NCI-H187 (cell line): ENCODE data around the gene PKP2.
"Not testable (repeated sequence)": the region's sequence is repeated elsewhere in the genome, so short reads cannot be mapped to it uniquely, and the experiment has no call there.

ENCODE experiments used
- DNase-seq, 2 experiments: peaks; one replicate each; lab custom pipeline; 2025; lab: John Stamatoyannopoulos, UW

Gene PKP2

DNA sequence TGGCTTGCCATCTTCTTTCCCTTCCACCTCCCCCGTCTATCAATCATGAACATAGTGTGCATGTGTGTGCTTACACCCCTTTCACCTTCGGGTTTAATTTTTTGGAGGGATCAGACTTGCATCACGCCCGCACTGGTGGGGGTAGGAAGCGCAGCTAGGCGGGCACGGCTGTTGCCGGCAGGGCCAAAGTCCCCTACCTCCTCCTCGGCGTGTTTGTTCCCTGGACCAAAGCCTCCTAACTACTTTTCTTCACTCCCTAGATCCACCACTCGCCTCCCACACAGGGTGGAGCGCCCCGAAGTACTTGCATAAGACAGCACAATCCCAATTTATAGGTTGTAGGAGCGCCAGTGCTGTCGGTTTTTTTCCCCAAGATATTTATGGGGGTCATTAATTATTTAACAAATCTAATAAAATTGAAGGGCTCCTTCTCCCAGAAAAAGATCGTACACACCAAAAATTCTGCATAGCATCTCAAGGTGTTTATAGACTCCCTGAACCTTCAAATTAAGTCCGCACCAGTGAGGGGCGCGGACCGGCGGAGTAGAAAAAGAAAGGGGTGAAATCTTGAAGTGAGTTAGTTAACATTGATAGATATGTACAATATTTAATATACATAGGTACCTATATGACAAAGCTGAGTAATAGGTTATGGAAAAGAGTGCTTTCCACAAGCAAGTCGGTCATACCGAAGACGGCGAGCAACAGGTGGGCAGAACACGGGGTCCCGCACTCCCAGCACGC is 717 bp downstream of the PKP2 start:
- DNase-seq, result no peak

DNA sequence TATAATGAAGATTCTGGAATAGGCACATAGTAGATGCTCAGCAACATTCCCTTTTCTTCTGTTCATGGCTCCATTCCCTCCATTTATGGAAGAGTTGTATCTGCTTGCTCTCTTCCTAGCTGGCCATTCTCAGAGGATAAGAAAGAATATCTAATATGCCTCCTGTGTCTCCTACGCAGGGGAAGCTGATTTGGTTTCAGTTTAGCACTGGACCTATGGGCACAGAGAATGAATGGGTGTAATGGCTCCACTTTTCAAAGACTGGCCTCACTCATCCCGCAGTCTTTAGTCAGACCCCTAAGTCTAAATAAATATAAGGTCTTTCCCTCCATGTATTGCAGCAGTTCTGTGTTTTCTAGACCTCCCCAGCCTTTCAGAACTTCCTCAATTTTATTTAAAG is 2.0 kb downstream of the PKP2 start:
- no peak for DNase-seq

DNA sequence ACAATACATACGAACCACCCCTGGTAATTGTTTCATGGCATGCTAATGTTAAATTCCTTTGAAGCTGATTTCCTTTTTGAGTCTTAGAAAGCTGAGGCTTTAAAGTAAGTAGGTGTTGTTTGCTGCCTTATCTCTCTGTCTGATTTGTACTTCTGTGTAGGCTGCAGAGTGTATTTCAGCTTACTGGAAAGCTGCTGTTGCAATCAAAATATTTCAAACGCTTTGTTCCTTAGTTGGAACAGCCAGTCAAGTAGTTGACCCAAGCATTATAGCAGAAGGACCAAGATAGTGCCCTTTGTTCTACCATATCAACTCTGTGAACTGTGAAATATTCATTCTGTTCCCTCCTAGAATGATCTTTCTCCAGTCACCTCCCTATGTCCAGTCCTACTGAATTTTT is 3.1 kb downstream of the PKP2 start:
- no peak for DNase-seq

DNA sequence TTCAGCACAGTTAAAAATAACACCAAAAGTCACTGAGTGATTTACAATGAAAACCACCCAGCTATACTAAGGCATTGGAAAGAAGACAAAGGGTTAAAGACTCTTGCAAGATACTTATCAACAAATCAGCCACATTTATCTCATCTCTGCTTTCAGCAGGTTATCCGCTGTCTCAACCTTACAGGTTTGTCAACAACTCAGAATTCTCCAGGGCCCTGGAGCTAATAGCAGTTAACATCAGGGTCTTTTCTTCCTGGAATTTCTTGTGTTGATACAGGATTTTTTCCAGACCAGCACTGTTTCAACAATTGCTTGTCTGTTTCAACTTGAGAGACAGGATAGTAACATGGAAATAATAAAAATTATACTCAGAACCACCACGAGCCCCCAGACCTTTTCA is 3.5 kb downstream of the PKP2 start:
- DNase-seq, result no peak

DNA sequence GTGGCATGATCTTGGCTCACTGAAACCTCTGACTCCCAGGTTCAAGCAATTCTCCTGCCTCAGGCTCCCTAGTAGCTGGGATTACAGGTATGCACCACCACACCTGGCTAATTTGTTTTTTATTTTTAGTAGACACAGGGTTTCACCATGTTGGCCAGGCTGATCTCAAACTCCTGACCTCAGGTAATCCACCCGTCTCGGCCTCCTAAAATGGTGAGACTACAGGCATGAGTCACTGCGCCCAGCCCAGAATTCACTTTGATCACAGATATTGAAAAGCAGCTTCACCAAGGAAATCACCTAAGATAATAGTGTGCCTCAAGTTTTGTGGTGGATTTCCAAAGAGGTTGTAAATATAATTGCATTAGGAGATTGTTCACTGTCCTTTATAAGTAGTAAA is 4.2 kb downstream of the PKP2 start:
- not testable (repeated sequence) for DNase-seq

DNA sequence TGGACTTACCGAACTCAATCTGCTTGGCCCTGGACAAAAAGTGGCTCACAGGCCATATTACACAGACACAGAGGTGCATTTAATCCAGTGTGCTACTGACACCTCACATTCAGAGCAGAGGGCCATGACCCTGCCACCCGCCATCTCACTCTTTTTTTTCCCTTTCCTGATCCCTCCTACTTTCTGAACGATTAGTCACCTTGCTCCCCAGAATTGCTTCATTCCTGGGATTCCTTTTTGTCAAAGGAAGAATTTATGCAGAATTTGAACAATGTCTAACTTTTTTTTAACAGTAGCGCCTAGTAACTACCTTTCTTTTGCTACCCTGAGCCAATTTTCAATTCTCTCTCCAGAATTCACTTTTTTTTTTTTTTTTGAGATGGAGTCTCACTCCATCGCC is 4.6 kb downstream of the PKP2 start:
- DNase-seq, result no peak

DNA sequence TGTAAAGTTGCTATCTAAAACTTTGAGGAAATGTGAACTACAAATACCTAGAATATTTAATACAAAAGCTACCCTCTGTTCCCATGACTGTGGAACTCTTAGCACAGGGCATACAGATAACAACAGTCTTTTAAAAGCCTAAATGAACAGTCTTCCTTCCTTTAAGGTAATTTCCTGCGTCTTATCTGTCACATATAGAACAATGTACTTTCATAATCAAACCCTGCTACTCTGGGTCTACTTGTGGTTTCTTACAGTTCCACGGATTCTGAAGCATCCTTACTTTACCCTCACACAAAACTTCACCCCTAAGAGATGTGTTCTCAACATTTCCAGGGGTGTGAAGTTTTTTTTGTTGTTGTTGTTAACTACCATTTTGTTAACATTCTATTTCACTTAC is 5.1 kb downstream of the PKP2 start:
- no peak for DNase-seq

DNA sequence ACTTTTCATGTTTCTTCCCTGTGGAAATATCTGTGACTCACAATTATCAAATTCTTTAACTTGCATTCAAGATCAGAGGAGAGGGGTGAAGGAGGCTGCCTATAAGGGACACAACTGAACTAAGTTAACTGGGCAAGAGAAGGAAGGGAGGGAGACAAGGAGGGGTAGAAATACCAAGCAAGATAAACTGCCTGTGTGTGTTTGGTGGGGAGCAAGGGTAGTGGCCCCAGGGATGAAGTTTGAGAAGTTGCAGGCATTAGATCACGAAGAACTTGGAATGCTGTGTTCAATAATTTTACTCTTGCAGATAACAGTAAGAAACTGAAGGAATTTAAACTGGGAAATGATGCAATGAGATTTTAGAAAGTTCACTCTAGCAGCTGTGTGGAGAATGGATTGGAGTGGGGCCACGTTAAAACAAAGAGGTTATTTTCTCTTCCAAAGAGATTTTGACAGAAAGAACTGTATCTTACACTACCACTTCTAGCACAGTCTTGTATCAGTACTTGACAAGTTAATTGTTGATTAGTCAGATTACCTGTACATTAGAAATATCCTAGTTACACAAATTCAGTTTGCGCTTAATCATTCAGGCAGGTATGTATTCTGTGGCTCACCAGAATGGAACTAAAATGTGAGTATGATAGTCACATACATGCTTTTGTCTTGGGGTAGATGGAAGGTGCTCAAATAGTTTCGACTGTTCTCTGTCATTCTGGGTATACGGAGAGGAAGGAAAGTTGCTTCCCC is 7.4 kb downstream of the PKP2 start:
- no peak for DNase-seq

DNA sequence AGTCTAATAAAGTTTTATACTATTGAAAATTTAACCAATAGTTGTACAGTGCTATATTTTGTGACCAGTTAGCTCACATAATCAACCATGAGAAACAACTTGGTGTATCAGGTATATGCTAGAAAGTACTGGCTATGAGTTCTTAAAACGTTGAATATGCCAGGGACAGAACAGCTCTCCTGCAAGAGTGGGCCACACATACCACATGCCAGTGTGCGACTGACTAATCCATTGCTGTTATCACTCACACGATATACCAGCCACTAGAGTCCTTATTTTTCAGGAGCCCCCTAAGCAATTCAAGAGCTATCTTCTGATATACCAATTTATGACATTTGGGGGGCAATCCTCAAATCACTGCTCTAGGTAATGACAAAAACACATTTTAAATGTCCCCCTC is 9.5 kb downstream of the PKP2 start:
- DNase-seq, result no peak

DNA sequence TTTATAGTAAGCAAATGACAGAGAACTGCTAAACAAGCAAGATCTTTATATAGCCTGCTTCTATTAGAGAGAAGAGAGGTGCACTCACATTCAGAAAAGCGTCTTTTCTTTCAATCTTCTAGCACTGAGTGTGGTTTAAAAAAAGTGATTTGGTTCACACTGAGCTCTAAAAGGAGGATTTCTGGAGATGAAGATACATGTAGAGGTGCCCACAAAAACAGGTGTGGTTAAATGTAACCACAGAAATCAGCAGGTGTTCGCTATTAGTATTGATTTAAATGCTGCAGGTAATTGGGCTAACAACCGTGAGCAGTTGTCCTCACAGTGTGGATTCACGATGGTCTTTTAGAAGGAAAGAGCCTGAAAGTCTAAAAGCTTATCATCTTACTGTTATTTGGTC is 10.7 kb downstream of the PKP2 start:
- no peak for DNase-seq

DNA sequence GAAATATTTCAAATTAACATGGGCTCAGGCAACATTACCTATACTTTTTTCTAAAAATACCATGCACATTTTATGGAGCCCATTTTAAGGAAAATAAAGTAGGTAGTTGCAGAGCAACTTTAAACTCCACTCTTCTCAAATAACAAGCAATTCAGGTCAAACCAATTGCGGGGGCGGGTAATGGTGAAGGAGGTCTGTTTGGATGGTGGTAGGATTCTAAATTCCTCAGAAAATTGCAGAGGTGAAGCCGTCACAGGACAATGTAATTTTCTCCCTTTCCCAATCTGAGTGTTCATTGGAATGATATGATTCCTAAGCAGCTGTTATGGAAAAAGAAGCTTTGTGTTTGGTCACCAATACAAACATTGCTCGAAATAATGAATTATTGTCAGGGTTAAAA is 11.6 kb downstream of the PKP2 start:
- no peak for DNase-seq

DNA sequence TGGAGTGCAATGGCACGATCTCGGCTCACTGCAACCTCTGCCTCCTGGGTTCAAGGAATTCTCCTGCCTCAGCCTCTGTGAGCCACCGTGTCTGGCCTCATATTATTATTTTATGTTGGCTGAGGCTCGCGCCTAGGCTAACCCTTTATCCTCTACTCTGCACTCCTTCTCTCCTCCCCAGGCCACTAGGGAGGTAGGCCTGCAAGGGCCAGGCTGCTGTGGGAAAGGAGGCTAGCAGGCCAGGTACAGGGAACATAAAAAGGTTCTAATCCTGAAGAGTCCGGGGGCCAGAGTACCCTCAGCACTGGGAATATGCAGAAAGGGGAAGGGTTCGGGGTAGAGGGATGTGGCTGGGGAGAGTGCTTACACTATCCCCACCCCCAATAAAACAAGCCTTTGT is 14.9 kb downstream of the PKP2 start:
- DNase-seq, result no peak

DNA sequence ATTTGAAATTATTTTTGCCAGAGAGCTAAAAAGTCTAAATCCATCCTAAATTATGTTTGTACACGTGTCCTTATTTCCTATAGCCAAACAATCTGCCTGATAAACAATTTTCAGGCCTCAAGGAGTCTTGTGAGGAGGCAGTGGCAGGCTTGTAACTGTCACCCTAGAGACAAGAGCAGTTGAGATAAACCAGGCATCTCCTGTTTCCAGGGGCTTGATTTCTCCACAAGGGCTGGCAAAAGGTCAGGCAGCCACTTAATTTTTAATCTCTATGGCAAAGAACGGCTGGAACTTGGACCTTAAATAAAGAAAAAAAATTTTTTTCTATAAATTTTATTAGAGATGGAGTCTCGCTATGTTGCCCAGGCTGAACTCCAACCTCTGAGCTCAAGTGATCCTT is 15.5 kb downstream of the PKP2 start:
- no peak for DNase-seq

DNA sequence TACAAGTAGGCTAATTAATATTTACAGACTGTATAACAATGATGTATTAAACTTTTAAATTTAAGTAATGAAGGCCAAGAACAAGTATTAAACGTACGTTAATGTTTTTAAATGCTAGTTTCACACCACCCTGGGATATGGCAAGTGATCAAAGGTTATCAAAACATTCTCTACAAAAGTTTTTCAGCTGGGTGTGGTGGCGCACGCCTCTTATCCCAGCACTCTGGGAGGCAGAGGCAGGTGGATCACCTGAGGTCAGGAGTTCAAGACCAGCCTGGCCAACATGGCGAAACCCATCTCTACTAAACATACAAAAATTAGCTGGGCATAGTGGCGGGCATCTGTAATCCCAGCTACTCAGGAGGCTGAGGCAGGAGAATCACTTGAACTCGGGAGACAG is 17.5 kb downstream of the PKP2 start:
- not testable (repeated sequence) for DNase-seq

DNA sequence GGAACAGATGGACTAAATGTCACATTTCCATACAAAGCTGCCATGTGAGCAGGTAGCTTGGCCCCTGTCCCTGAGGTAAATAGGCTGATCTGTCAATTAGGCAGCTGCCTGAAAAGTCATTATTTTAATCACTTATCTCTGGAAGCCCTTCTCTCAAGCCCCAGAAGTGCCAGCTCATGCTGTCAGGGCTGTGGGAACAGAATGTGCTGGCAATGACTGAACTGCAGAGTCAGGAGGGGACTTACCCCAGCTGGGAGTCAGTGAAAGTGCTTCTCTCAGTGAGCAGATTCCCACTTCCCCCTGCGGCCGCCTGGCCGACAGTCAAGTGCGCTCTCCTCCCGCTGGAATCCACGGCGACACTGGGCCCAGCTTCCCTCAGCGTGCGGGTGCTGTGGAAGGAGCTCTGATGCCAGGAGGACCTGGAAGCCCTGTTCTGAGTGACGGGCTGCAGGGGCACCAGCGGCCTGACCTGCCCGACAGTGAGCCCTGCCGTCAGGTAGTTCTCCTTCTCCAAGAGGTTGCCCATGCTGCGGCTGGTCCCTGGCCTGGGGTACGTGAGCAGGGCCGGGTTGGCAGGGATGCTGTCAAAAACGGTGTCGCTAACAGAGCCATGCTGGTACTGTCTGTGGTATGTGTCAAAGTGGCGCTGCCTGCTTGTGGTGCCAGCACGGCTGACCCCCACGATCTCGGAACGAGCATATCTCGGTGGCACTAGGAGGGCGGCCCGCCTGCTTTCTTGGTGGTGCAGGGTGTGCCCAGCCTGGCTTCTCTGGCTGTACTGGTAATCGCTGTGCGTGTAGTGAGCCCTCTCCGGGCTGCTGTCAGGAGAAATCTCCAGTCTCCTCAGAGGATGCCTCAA is 18.7 kb downstream of the PKP2 start:
- DNase-seq, result no peak

DNA sequence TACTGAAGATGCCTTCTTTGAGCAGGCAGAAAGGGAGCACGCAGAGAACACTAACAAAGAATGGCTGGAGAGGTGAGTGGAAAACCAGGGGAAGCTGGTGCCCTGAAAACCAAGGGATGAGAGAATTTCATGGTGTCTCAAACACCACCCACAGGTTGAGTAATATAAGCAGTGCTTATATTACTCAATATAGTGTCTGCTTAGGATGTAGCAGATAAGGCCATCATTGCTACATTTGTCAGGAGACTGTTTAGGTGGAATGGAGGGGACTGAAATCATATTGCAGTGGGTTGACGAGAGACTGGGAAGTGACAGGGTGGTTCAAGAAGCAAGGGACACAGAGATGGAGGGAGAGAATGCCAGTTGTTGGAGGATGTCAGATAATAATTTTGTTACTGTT is 20.6 kb downstream of the PKP2 start:
- no peak for DNase-seq

DNA sequence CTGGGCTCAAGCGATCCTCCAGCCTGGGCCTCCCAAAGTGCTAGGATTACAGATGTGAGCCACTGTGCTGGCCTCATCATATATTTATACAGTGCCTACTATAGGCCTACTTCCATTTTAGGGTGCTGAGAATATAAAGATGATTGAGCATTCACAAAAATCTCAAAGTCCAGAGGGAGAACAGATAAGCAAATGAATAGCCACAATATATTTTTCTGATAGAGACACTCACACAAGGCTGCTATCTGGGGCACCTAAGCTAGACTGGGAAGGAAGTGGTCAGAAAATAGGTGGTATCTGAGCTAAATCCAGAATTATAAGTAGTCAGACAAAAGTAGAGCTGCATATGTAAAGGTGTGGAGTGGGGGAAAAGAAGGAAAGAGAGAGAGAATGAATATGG is 21.6 kb downstream of the PKP2 start:
- DNase-seq, result no peak

DNA sequence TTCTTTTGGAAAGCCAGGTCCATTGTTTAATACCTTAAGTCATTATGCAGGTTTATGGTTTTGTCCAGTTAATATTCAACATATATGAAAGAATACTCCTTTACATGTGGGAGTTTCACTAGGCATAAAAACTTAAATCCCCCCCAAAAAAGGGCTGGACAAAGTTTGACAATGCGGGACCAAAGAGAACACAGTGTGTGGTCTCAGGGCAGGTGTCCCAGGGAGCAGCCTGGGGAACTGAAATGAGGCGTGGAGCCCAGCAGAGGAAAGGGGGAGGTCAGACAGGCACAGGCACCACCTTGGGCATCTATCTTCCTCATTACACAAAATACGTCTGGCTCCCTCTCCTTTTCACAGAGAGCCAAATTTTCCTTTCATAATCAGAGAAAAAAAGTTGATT is 22.5 kb downstream of the PKP2 start:
- no peak for DNase-seq

DNA sequence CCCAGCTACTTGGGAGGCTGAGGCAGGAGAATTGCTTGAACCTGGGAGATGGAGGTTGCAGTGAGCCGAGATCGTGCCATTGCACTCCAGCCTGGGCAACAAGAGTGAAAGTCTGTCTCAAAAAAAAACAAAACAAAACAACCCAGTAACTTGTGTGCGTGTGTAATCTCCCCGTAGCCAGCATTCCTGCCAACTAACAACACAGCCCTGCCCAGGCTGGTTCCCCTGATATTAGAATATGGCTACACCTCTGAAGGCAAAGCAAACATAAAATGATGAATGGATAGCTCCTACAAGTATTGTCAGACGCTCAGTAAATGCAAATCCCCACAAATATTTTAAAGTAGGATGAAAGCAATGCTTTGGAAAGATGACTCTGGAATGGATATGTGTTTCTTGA is 24.2 kb downstream of the PKP2 start:
- not testable (repeated sequence) for DNase-seq

DNA sequence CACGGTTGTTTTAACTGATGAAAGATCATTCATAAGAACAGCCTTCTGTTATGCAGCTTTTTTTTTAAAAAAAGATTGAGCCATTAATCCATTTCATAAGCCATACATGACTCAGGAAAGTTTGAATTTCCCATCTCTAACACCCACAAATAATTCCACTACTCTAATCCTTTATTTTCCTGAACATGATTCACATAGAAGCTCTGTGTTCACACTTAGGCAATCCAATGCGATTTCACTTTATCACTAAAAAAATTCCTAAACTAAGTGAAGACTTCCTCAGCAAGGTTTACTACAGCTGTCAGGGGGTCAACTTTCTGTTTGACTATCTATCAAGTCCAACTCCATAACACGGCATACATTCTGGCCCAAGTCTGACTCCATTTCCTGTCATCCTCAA is 25.9 kb downstream of the PKP2 start:
- DNase-seq, result no peak

DNA sequence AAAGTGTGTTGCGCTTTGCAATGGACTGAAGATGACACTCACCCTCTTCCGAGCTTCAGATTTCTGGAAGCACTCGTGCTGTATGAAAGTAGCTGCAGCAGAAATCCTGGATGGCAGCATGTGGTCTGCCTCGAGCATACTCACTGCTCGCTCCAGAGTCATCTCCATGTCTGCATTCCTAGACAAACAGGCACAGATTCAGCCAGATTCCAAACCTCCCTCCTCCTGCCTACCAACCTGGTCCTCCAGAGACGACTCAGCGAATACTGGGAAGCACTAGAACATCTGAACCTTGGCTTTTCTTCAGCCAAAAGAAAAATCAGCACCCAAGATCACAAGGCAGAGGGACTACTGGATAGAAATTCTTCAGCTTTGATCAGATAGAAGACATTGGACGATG is 27.7 kb downstream of the PKP2 start:
- DNase-seq, result no peak

DNA sequence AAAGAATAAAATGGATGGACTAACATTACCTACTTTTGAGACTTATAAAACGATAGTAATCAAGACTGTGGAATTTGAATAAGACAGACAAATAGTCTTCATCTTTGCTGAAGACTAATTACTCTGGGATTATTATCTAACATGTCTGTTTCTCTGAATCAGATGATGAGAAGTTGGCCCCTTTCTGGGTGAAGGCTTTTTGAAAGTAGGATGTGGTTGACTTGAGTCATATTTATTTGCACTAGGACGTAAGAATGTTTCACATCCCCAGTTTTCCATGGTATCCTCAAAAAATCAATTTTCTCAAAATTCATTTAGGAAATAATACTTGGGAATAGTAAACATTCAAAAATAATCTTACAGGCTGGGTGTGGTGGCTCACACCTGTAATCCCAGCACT is 31.8 kb downstream of the PKP2 start:
- no peak for DNase-seq

DNA sequence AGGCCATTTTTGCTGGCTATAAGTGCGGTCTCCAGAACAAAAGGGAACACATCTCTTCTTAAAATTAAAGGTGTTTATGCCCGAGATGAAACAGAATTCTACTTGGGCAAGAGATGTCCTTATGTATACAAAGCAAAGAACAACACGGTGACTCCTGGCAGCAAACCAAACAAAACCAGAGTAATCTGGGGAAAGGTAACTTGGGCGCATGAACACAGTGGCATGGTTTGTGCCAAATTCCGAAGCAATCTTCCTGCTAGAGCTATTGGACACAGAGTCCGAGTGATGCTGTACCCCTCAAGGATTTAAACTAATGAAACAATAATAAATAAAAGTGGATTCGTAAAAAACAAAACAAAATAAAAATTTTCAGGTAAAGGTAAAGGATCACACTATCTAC is 33.4 kb downstream of the PKP2 start:
- DNase-seq, result no peak
